Motor neuron (in vitro differentiated cells): Measurements from ENCODE around the gene AOPEP. TPM values are rescaled to one million over a fixed set of nuclear protein-coding genes. Genes with fewer than 3 reads are reported as not detected.

Source experiments
- ATAC-seq, 8 experiments: fragments of 200-7000 bp; cut with Tn5 transposase; replicated peaks in 6 of 8; 2 replicates each; pipeline ENCODE4 v1.8.0; 2021; ENCODE audit warnings: mild to moderate bottlenecking in 8 of 8, moderate library complexity in 8 of 8
- H3K27ac ChIP-seq, 2 donors: fragments of 250-450 bp; sonication (Bioruptor Pico); 2 replicates each; pipeline ENCODE4 v1.9.0; 2021; ENCODE audit warnings: antibody characterized with exemption in 2 of 2, mild to moderate bottlenecking in 2 of 2, moderate library complexity in 1 of 2
- H3K4me1 ChIP-seq, 2 donors: fragments of 250-450 bp; sonication (Bioruptor Pico); replicated peaks in 1 of 2; 2 replicates each; pipeline ENCODE4 v1.6.1; 2021; ENCODE audit warnings: antibody characterized with exemption in 2 of 2, mild to moderate bottlenecking in 2 of 2, moderate library complexity in 1 of 2
- H3K4me3 ChIP-seq, 5 donors: fragments of 250-450 bp; sonication (Bioruptor Pico); 2 replicates each; pipeline ENCODE4 v1.9.0; 2021; ENCODE audit warnings: antibody characterized with exemption in 5 of 5, mild to moderate bottlenecking in 5 of 5, moderate library complexity in 4 of 5
- WGBS, 10 experiments: fragments of 450-650 bp; shearing (Covaris generic); methylation state at CpG; one replicate each; pipeline ENCODE4 v1.0.0; 2022; 5-methylcytosine and 5-hydroxymethylcytosine counted together
- in situ Hi-C, 9 experiments: fragments of 400-800 bp; cut with MboI; loops; one replicate each; pipeline ENCODE4 v1.15.0; 2021; ENCODE audit warnings: low sequenced_read_pairs in 9 of 9, low pct_unique_long_range_greater_than_20kb in 2 of 9; ENCODE audit not compliant: unreplicated experiment in 9 of 9
- total RNA-seq, 8 experiments: library from RNA; unstranded; fragments of 300-600 nt; gene quantifications; 2 replicates each; pipeline versions ENCODE4 v1.2.3 to v1.2.4, GENCODE V29; 2022

AOPEP gene
- total RNA-seq, 8 experiments from 2014 or later, result 8.0 to 152 (median 16.8) TPM

- in situ Hi-C loops, result no loop called here
- H3K4me3 ChIP-seq, result no peak overlapping the region
- no peak for ATAC-seq
- WGBS, 10 experiments, result 87 to 100% (median 93%) methylated on average over 1 to 5 of the region's 7 CpGs; no CpG with 5 or more reads in 3 of the 10 experiments
- no peak overlapping the region for H3K27ac ChIP-seq
- peaks cover 16 to 20% of the 10 kb centered on the region in 2 donors for H3K4me1 ChIP-seq
These were observed 91.0 kb downstream of the AOPEP start for GRCh38 chr9:94817291-94818177.

- H3K27ac ChIP-seq, result no peak overlapping the region
- H3K4me1 ChIP-seq, result peaks cover 12 to 17% of the 10 kb centered on the region in 2 donors
- H3K4me3 ChIP-seq, result no peak overlapping the region
- in situ Hi-C loops, result no loop called here
- 86 to 100% (median 100%) methylated on average over 1 to 2 of the region's 2 CpGs; no CpG with 5 or more reads in 1 of the 10 experiments for WGBS, 10 experiments
- no peak for ATAC-seq
These were observed 91.7 kb downstream of the AOPEP start for GRCh38 chr9:94818178-94818541.

- Histone ChIP-seq H3K4me1 (peaks cover 9 to 14% of the 10 kb centered on the region in 2 donors), H3K27ac (no peak overlapping the region), H3K4me3 (no peak overlapping the region)
- 20 to 96% (median 67%) methylated on average over 1 to 8 of the region's 8 CpGs; no CpG with 5 or more reads in 2 of the 10 experiments for WGBS, 10 experiments
- in situ Hi-C loops, result no loop called here
- ATAC-seq, result peak in 5 of 8 experiments; percentile 46 to 94 (median 61)
These were observed 92.7 kb downstream of the AOPEP start for GRCh38 chr9:94819161-94819687.

GRCh38 chr9:94821098-94821887, 94.8 kb downstream of the AOPEP start:
- no peak overlapping the region for H3K27ac ChIP-seq
- peak in 1 of 8 experiments; percentile 9 for ATAC-seq

GRCh38 chr9:94822273-94822672, 95.8 kb downstream of the AOPEP start:
- in situ Hi-C loops, result no loop called here
- ATAC-seq, result peak in 1 of 8 experiments; percentile 34
- WGBS, 10 experiments, result 53 to 94% (median 69%) methylated on average over 1 to 2 of the region's 2 CpGs; no CpG with 5 or more reads in 1 of the 10 experiments
- H3K4me1 ChIP-seq, result peaks cover 9 to 41% of the 10 kb centered on the region in 2 donors
- H3K27ac ChIP-seq, result peak overlapping the region in 1 of 2 donors; percentile 24
- H3K4me3 ChIP-seq, result no peak overlapping the region

More at GRCh38 chr9:94821098-94821887, 94.8 kb downstream of the AOPEP start:
- in situ Hi-C loops, result no loop called here
- H3K4me3 ChIP-seq, result no peak overlapping the region
- 76 to 100% (median 95%) methylated on average over 1 to 3 of the region's 3 CpGs; no CpG with 5 or more reads in 2 of the 10 experiments for WGBS, 10 experiments
- H3K4me1 ChIP-seq, result peaks cover 9 to 33% of the 10 kb centered on the region in 2 donors

GRCh38 chr9:94823710-94824109, 97.2 kb downstream of the AOPEP start:
- WGBS, 10 experiments, result 82 to 100% (median 97%) methylated on average over 2 to 5 of the region's 5 CpGs
- H3K27ac ChIP-seq, result no peak overlapping the region
- peaks cover 9 to 41% of the 10 kb centered on the region in 2 donors for H3K4me1 ChIP-seq
- ATAC-seq, result no peak
- in situ Hi-C loops, result no loop called here
- no peak overlapping the region for H3K4me3 ChIP-seq

- peaks cover 9 to 36% of the 10 kb centered on the region in 2 donors for H3K4me1 ChIP-seq
- H3K27ac ChIP-seq, result no peak overlapping the region
- ATAC-seq, result peak in 1 of 8 experiments; percentile 36
- no peak overlapping the region for H3K4me3 ChIP-seq
- in situ Hi-C loops, result no loop called here
- WGBS, 10 experiments, result 14 to 94% (median 59%) methylated on average over 1 to 2 of the region's 2 CpGs
These were observed 97.9 kb downstream of the AOPEP start for GRCh38 chr9:94824411-94824810.

GRCh38 chr9:94824913-94825610, 98.6 kb downstream of the AOPEP start:
- WGBS, 10 experiments, result 28 to 81% (median 38%) methylated on average over 1 to 11 of the region's 12 CpGs
- H3K4me3 ChIP-seq, result peak overlapping the region in 1 of 5 donors; percentile 1

GRCh38 chr9:94825611-94825958, 99.1 kb downstream of the AOPEP start:
- Histone ChIP-seq H3K4me1 (peaks cover 9 to 36% of the 10 kb centered on the region in 2 donors), H3K27ac (peak overlapping the region in 1 of 2 donors; percentile 4), H3K4me3 (no peak overlapping the region)
- WGBS, 10 experiments, result 29 to 92% (median 43%) methylated on average over 1 to 4 of the region's 4 CpGs; no CpG with 5 or more reads in 1 of the 10 experiments
- no peak for ATAC-seq
- in situ Hi-C loops, result no loop called here

More at GRCh38 chr9:94824913-94825610, 98.6 kb downstream of the AOPEP start:
- ATAC-seq, result peak in 4 of 8 experiments; percentile 16 to 66 (median 47)
- in situ Hi-C loops, result no loop called here
- H3K4me1 ChIP-seq, result peaks cover 9 to 36% of the 10 kb centered on the region in 2 donors
- H3K27ac ChIP-seq, result peak overlapping the region in 1 of 2 donors; percentile 4

- Histone ChIP-seq H3K27ac (no peak overlapping the region), H3K4me1 (peaks cover 9 to 36% of the 10 kb centered on the region in 2 donors), H3K4me3 (no peak overlapping the region)
- WGBS, 10 experiments, result 21 to 100% (median 90%) methylated on average over 1 to 7 of the region's 9 CpGs
- ATAC-seq, result no peak
- in situ Hi-C loops, result no loop called here
These were observed 99.5 kb downstream of the AOPEP start for GRCh38 chr9:94826044-94826443.

GRCh38 chr9:94826644-94827410, 100.3 kb downstream of the AOPEP start:
- in situ Hi-C loops, result no loop called here
- H3K27ac ChIP-seq, result no peak overlapping the region
- ATAC-seq, result peak in 3 of 8 experiments; percentile 28 to 61 (median 35)
- peaks cover 3 to 30% of the 10 kb centered on the region in 2 donors for H3K4me1 ChIP-seq
- WGBS, 10 experiments, result 29 to 100% (median 89%) methylated on average over 1 to 3 of the region's 3 CpGs; no CpG with 5 or more reads in 1 of the 10 experiments
- no peak overlapping the region for H3K4me3 ChIP-seq
